ENCODE results near the gene PRDM11. TPM values are rescaled to one million over a fixed set of nuclear protein-coding genes. Genes with fewer than 3 reads are reported as not detected.

PRDM11 gene
- total RNA-seq, 1 experiment from 2014 or later, result 8.3 TPM

GRCh38 chr11:45149483-45150056 lies 3.1 kb downstream of the PRDM11 start:
- ChIA-PET POLR2A (no interaction called here), CTCF (interaction anchor here (1.4 to 1.9 kb wide), 2 partner anchors 39 to 59 kb away, joined by 3 to 7 read pairs; no protein-coding TSS in a partner anchor)
- peaks cover 20% of the 10 kb centered on the region for H3K4me1 Mint-ChIP-seq
- no peaks in the 10 kb centered on the region for H3K36me3 Mint-ChIP-seq
- H3K27me3 Mint-ChIP-seq (ENCODE audit: low read depth), result peaks cover 12% of the 10 kb centered on the region
- ATAC-seq (no peak), DNase-seq (ENCODE audit: low spot score) (no peak)
- peaks cover 15% of the 10 kb centered on the region for H3K9me3 Mint-ChIP-seq
- H3K27ac Mint-ChIP-seq, result no peak overlapping the region
- TF ChIP-seq ZNF138 (CRISPR knock-in tag; conservative IDR thresholded peaks at IDR 0.05) (no peak), FOXJ3 (CRISPR knock-in tag; IDR thresholded peaks at IDR 0.05; ENCODE audit: borderline replicate concordance) (no peak), ZNF232 (CRISPR knock-in tag; IDR thresholded peaks at IDR 0.05) (no peak), NFATC4 (CRISPR knock-in tag; IDR thresholded peaks at IDR 0.05) (no peak), ATF6 (CRISPR knock-in tag; IDR thresholded peaks at IDR 0.05) (no peak), PRDM15 (CRISPR knock-in tag; IDR thresholded peaks at IDR 0.05) (no peak), FOXK1 (CRISPR knock-in tag; IDR thresholded peaks at IDR 0.05) (no peak), USF2 (CRISPR knock-in tag; IDR thresholded peaks at IDR 0.05) (no peak), TP53 (CRISPR knock-in tag; IDR thresholded peaks at IDR 0.05) (no peak), E2F4 (CRISPR knock-in tag; IDR thresholded peaks at IDR 0.05; ENCODE audit: borderline replicate concordance, low read depth) (no peak), ATF1 (CRISPR knock-in tag; IDR thresholded peaks at IDR 0.05) (no peak), ZNF396 (CRISPR knock-in tag; IDR thresholded peaks at IDR 0.05; ENCODE audit: borderline replicate concordance) (no peak), GABPB1 (CRISPR knock-in tag; IDR thresholded peaks at IDR 0.05) (no peak), SP1 (CRISPR knock-in tag; conservative IDR thresholded peaks at IDR 0.05) (no peak), TCF7 (CRISPR knock-in tag; IDR thresholded peaks at IDR 0.05; ENCODE audit: low read depth) (no peak)
- no peak overlapping the region for H3K4me3 Mint-ChIP-seq

- TF ChIP-seq TEAD4 (CRISPR knock-in tag; IDR thresholded peaks at IDR 0.05) (no peak), PREB (CRISPR knock-in tag; IDR thresholded peaks at IDR 0.05; ENCODE audit: borderline replicate concordance) (no peak), NR2C2 (CRISPR knock-in tag; IDR thresholded peaks at IDR 0.05) (no peak), ATF6 (CRISPR knock-in tag; IDR thresholded peaks at IDR 0.05) (no peak), FOXK1 (CRISPR knock-in tag; IDR thresholded peaks at IDR 0.05) (no peak), TCF7 (CRISPR knock-in tag; IDR thresholded peaks at IDR 0.05; ENCODE audit: low read depth) (no peak), ZNF138 (CRISPR knock-in tag; conservative IDR thresholded peaks at IDR 0.05) (no peak), AR (CRISPR knock-in tag; IDR thresholded peaks at IDR 0.05) (no peak), NFYB (CRISPR knock-in tag; conservative IDR thresholded peaks at IDR 0.05; ENCODE audit: low read depth) (no peak), CREB1 (CRISPR knock-in tag; IDR thresholded peaks at IDR 0.05) (no peak)
- H3K9me3 Mint-ChIP-seq, result peaks cover 15% of the 10 kb centered on the region
- H3K27me3 Mint-ChIP-seq (ENCODE audit: low read depth), result peaks cover 5% of the 10 kb centered on the region
- DNase-seq (ENCODE audit: low spot score) (no peak), ATAC-seq (no peak)
- ChIA-PET CTCF (interaction anchor here (1.4 to 1.9 kb wide), 2 partner anchors 40 to 60 kb away, joined by 3 to 7 read pairs; no protein-coding TSS in a partner anchor), POLR2A (no interaction called here)
- H3K4me3 Mint-ChIP-seq, result no peak overlapping the region
- H3K4me1 Mint-ChIP-seq, result peaks cover 20% of the 10 kb centered on the region
- no peak overlapping the region for H3K27ac Mint-ChIP-seq
- no peaks in the 10 kb centered on the region for H3K36me3 Mint-ChIP-seq
These were observed 3.9 kb downstream of the PRDM11 start for GRCh38 chr11:45150301-45150700.
